ENCODE measurements around the gene SHISA2.
A peak's percentile ranks its signal among the peaks of the same experiment; 100 is the strongest.

Gene SHISA2

GRCh38 chr13:26041444-26041843 is 10.4 kb downstream of the SHISA2 start:
- no peak overlapping the region for H3K4me3 ChIP-seq (ENCODE audit: low read depth, low read length)
- in situ Hi-C loops (cut with HindIII; ENCODE audit: low sequenced_read_pairs), result no loop called here
- no peak for TF ChIP-seq CTCF (IDR thresholded peaks at IDR 0.05; ENCODE audit: low read depth, low read length, missing control alignments)
- DNase-seq (ENCODE audit: low read depth), result no peak

GRCh38 chr13:26038931-26039475 is 12.8 kb downstream of the SHISA2 start:
- no peak for DNase-seq (ENCODE audit: low read depth)
- H3K4me3 ChIP-seq (ENCODE audit: low read depth, low read length), result no peak overlapping the region
- in situ Hi-C loops (cut with HindIII; ENCODE audit: low sequenced_read_pairs), result no loop called here
- no peak for TF ChIP-seq CTCF (IDR thresholded peaks at IDR 0.05; ENCODE audit: low read depth, low read length, missing control alignments)

GRCh38 chr13:26037302-26037701 is 14.5 kb downstream of the SHISA2 start:
- no peak overlapping the region for H3K4me3 ChIP-seq (ENCODE audit: low read depth, low read length)
- no peak for DNase-seq (ENCODE audit: low read depth)
- in situ Hi-C loops (cut with HindIII; ENCODE audit: low sequenced_read_pairs), result no loop called here
- peak; percentile 49 for TF ChIP-seq CTCF (IDR thresholded peaks at IDR 0.05; ENCODE audit: low read depth, low read length, missing control alignments)

GRCh38 chr13:26036383-26036782 is 15.4 kb downstream of the SHISA2 start:
- in situ Hi-C loops (cut with HindIII; ENCODE audit: low sequenced_read_pairs), result no loop called here
- DNase-seq (ENCODE audit: low read depth), result no peak
- no peak overlapping the region for H3K4me3 ChIP-seq (ENCODE audit: low read depth, low read length)
- no peak for TF ChIP-seq CTCF (IDR thresholded peaks at IDR 0.05; ENCODE audit: low read depth, low read length, missing control alignments)

GRCh38 chr13:26034018-26034417 is 17.8 kb downstream of the SHISA2 start:
- DNase-seq (ENCODE audit: low read depth), result no peak
- in situ Hi-C loops (cut with HindIII; ENCODE audit: low sequenced_read_pairs), result no loop called here
- TF ChIP-seq CTCF (IDR thresholded peaks at IDR 0.05; ENCODE audit: low read depth, low read length, missing control alignments), result no peak
- H3K4me3 ChIP-seq (ENCODE audit: low read depth, low read length), result no peak overlapping the region

- no peak overlapping the region for H3K4me3 ChIP-seq (ENCODE audit: low read depth, low read length)
- in situ Hi-C loops (cut with HindIII; ENCODE audit: low sequenced_read_pairs), result no loop called here
- TF ChIP-seq CTCF (IDR thresholded peaks at IDR 0.05; ENCODE audit: low read depth, low read length, missing control alignments), result no peak
- no peak for DNase-seq (ENCODE audit: low read depth)
These were observed 21.5 kb downstream of the SHISA2 start for GRCh38 chr13:26030331-26030730.

Measured in astrocyte of the cerebellum (primary cell).